Sigmoid colon (tissue), 4 donors: ENCODE results near the gene CDHR4.

ENCODE experiments used
- CTCF ChIP-seq, 4 experiments: fragments of 450-650 bp in 3 of 4; fragments of 200-600 bp in 1 of 4; IDR thresholded peaks; one replicate each; pipeline ENCODE4 v1.5.1; 2016 to 2019; ENCODE audit warnings: antibody characterized with exemption in 4 of 4, mild to moderate bottlenecking in 3 of 4, moderate library complexity in 2 of 4
- POLR2A ChIP-seq, 2 donors: fragments of 450-650 bp; IDR thresholded peaks; one replicate each; pipeline ENCODE4 v1.6.1; 2016; ENCODE audit warnings: antibody characterized with exemption in 2 of 2, mild to moderate bottlenecking in 2 of 2, moderate library complexity in 2 of 2
- POLR2AphosphoS5 ChIP-seq, 4 donors: sonication (generic); formaldehyde crosslinking; IDR thresholded peaks; one replicate each; pipeline ENCODE4 v1.6.1; 2017; ENCODE audit warnings: antibody characterized with exemption in 4 of 4

- no peak for TF ChIP-seq CTCF (IDR thresholded peaks at IDR 0.05)
- no peak for TF ChIP-seq POLR2A (IDR thresholded peaks at IDR 0.05)
- no peak for TF ChIP-seq POLR2AphosphoS5 (IDR thresholded peaks at IDR 0.05)
Measured at GRCh38 chr3:49751501-49751900, 48.2 kb downstream of the CDHR4 start.
